HG02642 (cell line): ENCODE data around the gene CREBRF.
"Not testable (repeated sequence)": the region's sequence is repeated elsewhere in the genome, so short reads cannot be mapped to it uniquely, and the experiment has no call there.

Experiments
- ATAC-seq: cut with Tn5 transposase; IDR thresholded peaks from one replicate; pipeline ENCODE4 v1.9.1; 2021; ENCODE audit warnings: mild to moderate bottlenecking; ENCODE audit not compliant: unreplicated experiment, poor library complexity

CREBRF gene

GRCh38 chr5:173148354-173148753, 92.2 kb downstream of the CREBRF start:
- ATAC-seq, result no peak

- no peak for ATAC-seq
Measured at GRCh38 chr5:173152547-173152946, 96.4 kb downstream of the CREBRF start.

GRCh38 chr5:173153842-173154241, 97.7 kb downstream of the CREBRF start:
- no peak for ATAC-seq

DNA sequence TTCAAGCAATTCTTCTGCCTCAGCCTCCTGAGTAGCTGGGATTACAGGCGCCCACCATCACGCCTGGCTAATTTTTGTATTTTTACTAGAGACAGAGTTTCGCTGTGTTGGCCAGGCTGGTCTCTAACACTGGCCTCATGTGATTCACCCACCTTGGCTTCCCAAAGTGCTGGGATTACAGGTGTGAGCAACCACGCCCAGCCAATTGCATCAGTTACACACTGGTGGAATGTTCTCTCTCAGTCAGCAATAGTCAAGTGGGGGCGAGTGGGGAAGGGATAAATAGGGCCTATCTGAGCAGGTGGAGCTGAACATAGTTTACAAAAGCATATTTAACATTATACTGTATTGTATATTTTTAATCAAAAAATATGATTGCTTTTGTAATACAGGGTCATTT, 98.5 kb downstream of the CREBRF start:
- ATAC-seq, result not testable (repeated sequence)

DNA sequence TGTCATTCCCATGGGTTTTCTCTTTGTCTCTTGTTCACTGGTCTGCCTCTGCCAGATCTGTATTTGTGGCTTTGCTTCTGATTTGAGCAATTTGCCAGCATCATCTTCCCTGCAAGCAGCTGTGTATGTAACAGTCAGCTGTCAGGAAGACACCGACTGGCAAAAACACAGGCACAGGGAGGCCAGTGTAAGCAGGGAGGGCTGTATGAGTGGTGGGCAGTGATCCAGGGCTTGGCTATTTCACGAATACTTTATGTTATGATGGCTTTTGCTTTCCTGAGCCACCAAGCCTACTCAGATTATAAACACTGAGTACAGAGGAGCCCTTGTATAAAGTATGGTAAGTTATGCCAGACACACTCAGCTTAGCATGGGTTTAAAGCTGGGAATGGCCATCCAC, 99.8 kb downstream of the CREBRF start:
- ATAC-seq, result no peak

DNA sequence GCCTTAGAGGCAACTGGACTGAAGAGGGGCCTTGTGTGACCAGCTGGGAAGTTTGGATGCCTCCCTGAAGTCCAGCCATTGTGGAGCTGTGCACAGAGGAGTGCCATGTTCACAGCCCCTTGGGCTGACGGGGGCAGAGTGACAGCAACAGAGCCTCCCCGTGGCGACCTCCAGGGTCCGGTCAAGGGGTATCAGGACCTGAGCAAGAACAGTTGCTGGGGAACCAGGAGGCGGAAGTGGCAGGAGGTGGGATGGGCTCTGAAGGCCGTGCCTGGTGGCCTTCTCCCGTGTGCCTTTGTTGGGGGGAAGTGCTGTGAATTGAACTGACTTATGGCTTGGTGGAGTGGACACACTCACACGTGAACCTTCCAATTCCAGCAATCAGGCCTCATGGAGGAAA, 102.2 kb downstream of the CREBRF start:
- ATAC-seq, result no peak

DNA sequence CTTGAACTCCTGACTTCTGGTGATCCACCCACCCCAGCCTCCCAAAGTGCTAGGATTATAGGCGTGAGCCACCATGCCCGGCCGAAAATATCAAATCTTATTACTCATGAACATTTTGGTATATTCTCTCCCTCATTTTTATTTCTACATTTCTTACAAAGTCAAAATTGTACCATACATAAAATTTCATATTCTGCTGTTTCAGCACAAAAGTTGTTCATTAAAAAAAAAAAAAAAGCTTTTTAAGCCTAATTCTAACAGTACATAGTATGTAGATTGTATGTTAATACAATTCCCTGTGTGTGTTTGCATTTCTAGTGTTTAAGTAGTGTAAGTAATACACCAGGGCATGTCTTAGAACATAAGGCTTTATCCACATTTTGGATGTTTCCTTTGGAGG, 103.1 kb downstream of the CREBRF start:
- ATAC-seq, result no peak

GRCh38 chr5:173161148-173161547, 105.0 kb downstream of the CREBRF start:
- no peak for ATAC-seq

DNA sequence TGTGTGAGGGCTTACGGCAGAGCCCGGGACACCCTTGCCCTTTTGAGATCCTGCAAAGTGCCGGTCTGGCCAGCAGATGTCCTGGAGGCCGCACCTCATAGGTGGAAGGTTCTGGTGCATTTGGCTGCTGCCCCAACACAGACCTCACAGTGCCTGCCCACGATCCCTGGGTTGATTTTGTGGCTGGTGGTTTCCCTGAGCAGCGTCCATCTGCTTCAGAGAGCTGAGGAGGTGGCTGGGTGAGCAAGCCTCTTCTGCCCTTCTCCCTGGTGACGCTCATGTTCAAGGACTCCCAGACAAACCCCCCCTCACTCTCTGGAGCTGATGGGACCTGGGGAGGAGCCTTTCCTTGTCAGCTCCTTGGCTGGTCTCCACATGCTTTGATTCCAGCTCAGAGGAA, 107.1 kb downstream of the CREBRF start:
- ATAC-seq, result no peak

- no peak for ATAC-seq
Measured at GRCh38 chr5:173165177-173166016, 109.2 kb downstream of the CREBRF start.

- no peak for ATAC-seq
Measured at GRCh38 chr5:173172166-173172565, 116.0 kb downstream of the CREBRF start.

- ATAC-seq, result no peak
Measured at GRCh38 chr5:173175523-173175922, 119.4 kb downstream of the CREBRF start.

DNA sequence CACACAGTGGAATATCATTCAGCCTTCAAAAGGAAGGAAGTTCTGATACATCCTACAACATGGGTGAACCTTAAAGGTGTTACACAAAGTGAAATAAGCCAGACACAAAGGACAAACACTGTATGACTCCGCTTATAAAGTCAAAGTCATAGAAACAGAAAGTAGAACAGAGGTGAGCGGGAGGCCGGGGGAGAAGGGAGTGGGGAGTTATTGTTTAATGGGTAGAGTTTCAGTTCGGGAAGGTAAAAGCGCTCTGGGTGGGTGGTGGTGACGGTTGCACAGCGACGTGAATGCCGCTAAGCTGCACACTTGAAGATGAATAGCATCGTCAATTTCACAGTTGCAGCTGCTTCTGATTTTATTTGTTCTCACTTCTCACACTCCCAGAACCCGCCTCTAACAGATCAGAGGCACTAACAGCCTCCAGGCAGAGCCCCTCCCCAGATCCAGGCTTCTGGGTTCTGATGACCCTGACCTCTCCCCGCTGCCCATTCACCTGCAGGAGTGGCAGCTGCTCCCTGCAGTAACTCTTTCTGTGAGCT, 122.3 kb downstream of the CREBRF start:
- no peak for ATAC-seq

DNA sequence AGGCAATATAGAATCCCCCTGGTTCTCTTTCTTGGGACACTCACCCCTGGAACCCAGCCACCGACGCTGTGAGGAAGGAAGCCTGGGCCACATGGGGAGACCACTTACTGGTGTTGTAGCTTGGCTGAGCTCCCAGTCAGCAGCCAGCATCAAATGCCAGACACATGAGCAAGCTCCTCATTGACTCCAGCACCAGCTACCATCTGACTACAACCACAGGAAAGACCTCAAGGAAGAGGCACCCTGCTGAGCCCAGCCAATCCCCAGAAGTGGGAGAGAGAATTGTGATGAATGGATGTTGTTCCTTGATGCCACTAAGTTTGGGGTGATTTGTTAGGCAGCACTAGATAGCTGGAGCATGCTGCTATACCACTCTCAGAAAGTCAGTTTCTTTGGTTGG, 124.2 kb downstream of the CREBRF start:
- ATAC-seq, result no peak

GRCh38 chr5:173187054-173187743, 131.0 kb downstream of the CREBRF start:
- no peak for ATAC-seq

DNA sequence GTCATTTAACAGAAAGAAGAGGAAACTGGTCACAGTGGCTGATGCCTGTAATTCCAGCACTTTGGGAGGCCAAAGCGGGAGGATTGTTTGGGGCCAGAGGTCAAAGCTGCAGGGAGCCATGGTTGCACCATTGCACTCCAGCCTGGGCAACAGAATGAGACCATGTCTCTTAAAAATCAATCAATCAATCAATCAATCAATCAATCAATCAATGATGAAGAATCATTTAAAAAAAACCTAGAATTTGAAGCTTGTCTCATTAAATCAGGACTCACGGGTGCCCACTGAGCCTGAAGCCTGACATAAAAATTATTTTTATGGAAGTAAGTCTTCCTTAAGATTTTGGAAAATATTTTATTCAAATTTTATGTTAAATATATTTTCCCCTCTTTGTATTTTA, 132.1 kb downstream of the CREBRF start:
- ATAC-seq, result no peak
